HepG2 (cell line): ENCODE results near the gene TBX21. TPM values are rescaled to one million over a fixed set of nuclear protein-coding genes. Genes with fewer than 3 reads are reported as not detected.
A peak's percentile ranks its signal among the peaks of the same experiment; 100 is the strongest.

Source experiments
- ATAC-seq: fragments of 200-7000 bp; cut with Tn5 transposase; 3 replicates; pipeline ENCODE4 v1.9.1; 2020; ENCODE audit warnings: mild to moderate bottlenecking, moderate library complexity
- BruUV-seq: library from RNA; stranded (reverse); fragments of 400-500 nt; replicated peaks from 2 replicates; lab custom pipeline; 2021; lab: Mats Ljungman, UMichigan
- CTCF ChIA-PET: fragments of 300-600 bp; formaldehyde crosslinking; extraction: SDS; loops from one replicate; lab custom pipeline; 2021; ENCODE audit warnings: low total read pairs, inconsistent platforms, low intra/inter-chr PET ratio; lab: Yijun Ruan, JAX
- POLR2A ChIA-PET: fragments of 350-600 bp; sonication (Branson Sonifier 250); formaldehyde crosslinking; loops from one replicate; lab custom pipeline; 2020; ENCODE audit warnings: antibody characterized with exemption, inconsistent platforms; lab: Yijun Ruan, JAX
- DNase-seq: peaks from one replicate; pipeline ENCODE4 v3.0.0-alpha.2; 2015; ENCODE audit warnings: low spot score
- FAIRE-seq: peaks from 3 replicates; lab custom pipeline; 2011; peaks lifted over from hg19 to GRCh38; lab: Jason Lieb, UNC
- H2AFZ ChIP-seq: one replicate; pipeline ENCODE4 v1.6.1; 2011; ENCODE audit warnings: low read length, inconsistent platforms
- H3K27ac ChIP-seq: fragments of 300-600 bp; 3 replicates; pipeline ENCODE4 v1.8.0; 2011; ENCODE audit warnings: mixed run types, mild to moderate bottlenecking, mixed read lengths, low read length, inconsistent platforms; ENCODE audit not compliant: insufficient read depth; ENCODE audit errors: extremely low read length
- H3K27me3 ChIP-seq, 2 experiments: fragments of 200-600 bp in 1 of 2; 2 replicates in 1 of 2; 3 replicates in 1 of 2; pipeline versions ENCODE4 v1.6.0 to v1.8.0; 2011; ENCODE audit warnings: low read length in 2 of 2, mild to moderate bottlenecking in 2 of 2, moderate library complexity in 2 of 2, inconsistent platforms in 1 of 2; ENCODE audit not compliant: insufficient read depth in 2 of 2, control insufficient read depth in 1 of 2
- H3K36me3 ChIP-seq, 2 experiments: fragments of 200-600 bp in 1 of 2; replicated peaks in 1 of 2; 2 replicates in 1 of 2; 3 replicates in 1 of 2; pipeline versions ENCODE4 v1.5.1 to v1.8.0; 2011; ENCODE audit warnings: low read length in 2 of 2, inconsistent platforms in 1 of 2; ENCODE audit not compliant: insufficient read depth in 2 of 2, control insufficient read depth in 1 of 2
- H3K4me1 ChIP-seq: 2 replicates; pipeline ENCODE4 v1.5.1; 2012; ENCODE audit warnings: low read length, inconsistent platforms; ENCODE audit not compliant: insufficient read depth
- H3K4me2 ChIP-seq: 2 replicates; pipeline ENCODE4 v1.6.0; 2011; ENCODE audit warnings: low read depth, low read length, inconsistent platforms
- H3K4me3 ChIP-seq, 3 experiments: fragments of 200-600 bp in 1 of 3; sonication (generic), shearing (Covaris generic) in 1 of 3; replicated peaks in 1 of 3; 2 replicates each; pipeline ENCODE4 v1.5.1; 2011 to 2016; ENCODE audit warnings: low read length in 3 of 3, inconsistent platforms in 2 of 3, low read depth in 2 of 3, mild to moderate bottlenecking in 2 of 3, control low read depth in 1 of 3, mixed read lengths in 1 of 3; ENCODE audit not compliant: insufficient read depth in 1 of 3
- H3K79me2 ChIP-seq: one replicate; pipeline ENCODE4 v1.6.1; 2011; ENCODE audit warnings: low read length, inconsistent platforms; ENCODE audit not compliant: insufficient read depth
- H3K9ac ChIP-seq: 2 replicates; pipeline ENCODE4 v1.6.0; 2011; ENCODE audit warnings: mild to moderate bottlenecking, low read depth, low read length, inconsistent platforms; ENCODE audit not compliant: insufficient read depth
- H3K9me3 ChIP-seq: 2 replicates; pipeline ENCODE4 v1.5.1; 2012; ENCODE audit warnings: mild to moderate bottlenecking, low read length
- H4K20me1 ChIP-seq: 2 replicates; pipeline ENCODE4 v1.6.0; 2011; ENCODE audit warnings: inconsistent platforms, mild to moderate bottlenecking, low read length, moderate library complexity; ENCODE audit not compliant: insufficient read depth
- ARID4A ChIP-seq: sonication (generic); formaldehyde crosslinking; IDR thresholded peaks from 2 replicates; pipeline ENCODE4 v1.5.0; 2020; ENCODE audit warnings: mild to moderate bottlenecking, missing genetic modification reagents, borderline replicate concordance
- ELF3 ChIP-seq: IDR thresholded peaks from 2 replicates; pipeline ENCODE4 v1.6.1; 2016; ENCODE audit warnings: missing genetic modification reagents, missing compliant biosample characterization
- FOSL2 ChIP-seq: sonication (generic); formaldehyde crosslinking; IDR thresholded peaks from 2 replicates; pipeline ENCODE4 v1.4.0; 2020; ENCODE audit warnings: missing genetic modification reagents
- HMGXB4 ChIP-seq, 2 experiments: sonication (generic) in 1 of 2; formaldehyde crosslinking in 1 of 2; IDR thresholded peaks; 2 replicates each; pipeline versions ENCODE4 v1.4.0 to v1.6.1; 2018 to 2020; ENCODE audit warnings: missing genetic modification reagents in 2 of 2, borderline replicate concordance in 1 of 2, low read depth in 1 of 2, mild to moderate bottlenecking in 1 of 2, missing biosample characterization in 1 of 2
- IRF9 ChIP-seq: sonication (generic); formaldehyde crosslinking; IDR thresholded peaks from 2 replicates; pipeline ENCODE4 v1.8.0; 2022; ENCODE audit warnings: missing genetic modification reagents, mild to moderate bottlenecking, borderline replicate concordance
- MAF1 ChIP-seq: sonication (generic); formaldehyde crosslinking; IDR thresholded peaks from 2 replicates; pipeline ENCODE4 v1.5.0; 2020; ENCODE audit warnings: missing genetic modification reagents, borderline replicate concordance
- SIX4 ChIP-seq: sonication (generic); formaldehyde crosslinking; IDR thresholded peaks from 2 replicates; pipeline ENCODE4 v1.4.0; 2020; ENCODE audit warnings: missing genetic modification reagents
- ZNF513 ChIP-seq: sonication (generic); formaldehyde crosslinking; conservative IDR thresholded peaks from 2 replicates; pipeline ENCODE4 v1.5.0; 2020; ENCODE audit warnings: missing genetic modification reagents
- ZNF576 ChIP-seq: sonication (generic); formaldehyde crosslinking; IDR thresholded peaks from 2 replicates; pipeline ENCODE4 v1.4.0; 2020; ENCODE audit warnings: mild to moderate bottlenecking, missing genetic modification reagents
- WGBS: methylation state at CpG from one replicate; pipeline ENCODE4 v1.1.6; 2017; ENCODE audit warnings: low lambda C conversion rate; 5-methylcytosine and 5-hydroxymethylcytosine counted together
- in situ Hi-C: cut with HindIII; loops from 2 replicates; pipeline ENCODE4 v1.10.0; 2017; ENCODE audit warnings: low pct_unique_long_range_greater_than_20kb; ENCODE audit not compliant: extremely low pct_ligation_motif_present
- intact Hi-C: fragments of 100-400 bp; cut with micrococcal nuclease; formaldehyde crosslinking; loops from one replicate; pipeline ENCODE4 v1.10.0; 2022; ENCODE audit not compliant: unreplicated experiment
- polyA plus RNA-seq, 8 experiments: library from polyadenylated mRNA; depleted of rRNA in 3 of 8; stranded (reverse) in 7 of 8; unstranded in 1 of 8; fragments of >200 nt; fragmentation: Illumina TruSeq in 4 of 8; extraction: Trizol in 4 of 8; gene quantifications; 2 replicates each; pipeline versions ENCODE4 v1.2.1 to v1.2.3, GENCODE V29; 2011 to 2016; ENCODE audit warnings: low read depth in 4 of 8, missing spikeins in 1 of 8, mixed read lengths in 1 of 8; ENCODE audit not compliant: insufficient read depth in 1 of 8
- total RNA-seq, 5 experiments: library from RNA; depleted of rRNA; stranded (reverse); fragments of >200 nt; fragmentation: Illumina TruSeq; extraction: Trizol; gene quantifications; 2 replicates each; pipeline ENCODE4 v1.2.3, GENCODE V29; 2016; ENCODE audit warnings: low read depth in 1 of 5

The TBX21 gene
- total and polyA plus RNA-seq, 2 of the 13 experiments (the other 11 are each of a cell fraction or from before 2014, with no cell fraction given) = not detected

- TF ChIP-seq ARID4A (CRISPR knock-in tag) = peak; percentile 40; the same call in 1 of the 2 replicates
- peak; percentile 62 for TF ChIP-seq FOSL2 (CRISPR knock-in tag)
- no peak for TF ChIP-seq ZNF576
Measured at GRCh38 chr17:47692137-47692894, 40.7 kb upstream of the TBX21 start (continued).

- CTCF ChIA-PET = no interaction called here
- in situ Hi-C loops = no loop called here
- TF ChIP-seq IRF9 (CRISPR knock-in tag) (peak; percentile 59; the same call in 1 of the 2 replicates), HMGXB4 (CRISPR knock-in tag; IDR thresholded peaks at IDR 0.05; ENCODE audit: borderline replicate concordance in 1 of 2, low read depth in 1 of 2) (peak in 1 of 2 experiments; percentile 18; a peak in 2 of 4 replicates), MAF1 (no peak), ZNF513 (no peak), SIX4 (CRISPR knock-in tag) (no peak), ELF3 (CRISPR knock-in tag) (peak; percentile 2; the same call in 1 of the 2 replicates)
Measured at GRCh38 chr17:47692895-47693730, 39.9 kb upstream of the TBX21 start.

More at GRCh38 chr17:47692895-47693730, 39.9 kb upstream of the TBX21 start:
- Histone ChIP-seq H3K79me2 (no peaks in the 10 kb centered on the region), H3K27me3 (no peaks in the 10 kb centered on the region), H3K4me1 (peaks cover 40% of the 10 kb centered on the region), H3K4me2 (peak overlapping the region; percentile 92), H3K36me3 (no peaks in the 10 kb centered on the region), H3K9me3 (no peaks in the 10 kb centered on the region), H3K9ac (peak overlapping the region; percentile 75), H4K20me1 (no peaks in the 10 kb centered on the region), H3K27ac (peak overlapping the region; percentile 10), H2AFZ (no peak overlapping the region), H3K4me3 (peak overlapping the region; percentile 79 to 83 (median 80))
- ATAC-seq (peak; percentile 16), DNase-seq (no peak), FAIRE-seq (peak; percentile 79)
- BruUV-seq = TSS peak; percentile 94
- 5% methylated on average over 10 of the region's 10 CpGs for WGBS
- POLR2A ChIA-PET = interaction anchor here (0.7 to 3.0 kb wide), 6 partner anchors 9 to 43 kb away, joined by 3 to 22 read pairs (median 4); partner anchors contain the start of gene KPNB1
- intact Hi-C loops = no loop called here
